Upper lobe of right lung (tissue), 1 donor: ENCODE measurements around the gene ZCCHC24. TPM values are rescaled to one million over a fixed set of nuclear protein-coding genes. Genes with fewer than 3 reads are reported as not detected.

Experiments
- ATAC-seq: fragments of 200-7000 bp; cut with Tn5 transposase; one replicate; pipeline ENCODE4 v1.9.1; 2020; ENCODE audit warnings: mild to moderate bottlenecking, moderate library complexity
- DNase-seq: peaks from one replicate; pipeline ENCODE4 v3.0.0-alpha.2; 2020
- H3K27ac ChIP-seq: fragments of 200-600 bp; one replicate; pipeline ENCODE4 v1.8.0; 2022
- H3K27me3 ChIP-seq: fragments of 200-600 bp; one replicate; pipeline ENCODE4 v1.8.0; 2022; ENCODE audit warnings: mild to moderate bottlenecking
- H3K36me3 ChIP-seq: fragments of 200-600 bp; one replicate; pipeline ENCODE4 v1.8.0; 2022
- H3K4me1 ChIP-seq: fragments of 200-600 bp; one replicate; pipeline ENCODE4 v1.8.0; 2022
- H3K4me3 ChIP-seq: fragments of 200-600 bp; one replicate; pipeline ENCODE4 v1.8.0; 2022; ENCODE audit warnings: mild to moderate bottlenecking
- H3K9me3 ChIP-seq: fragments of 200-600 bp; one replicate; pipeline ENCODE4 v1.8.0; 2022
- intact Hi-C: fragments of 100-400 bp; cut with DNase I; formaldehyde crosslinking; loops from one replicate; pipeline ENCODE4 v1.11.0; 2022
- total RNA-seq: library from RNA; stranded (reverse); fragmentation: NEBNext Ultra II Directional; extraction: Animal tissue kit (Norgen Biotek cat#: 25700); gene quantifications from one replicate; pipeline ENCODE4 v1.2.1, GENCODE V29; 2021
- TF ChIP-seq, protein P1 (sequence below): fragments of 200-600 bp; IDR thresholded peaks from one replicate; pipeline ENCODE4 v1.8.0; 2022; ENCODE audit warnings: antibody characterized with exemption
- donor health status: DM: no; HTN: yes; CAD: no; lungs with severe emphysema.

ZCCHC24 gene
- total RNA-seq, 1 donor from 2014 or later, result 32.4 TPM

DNA sequence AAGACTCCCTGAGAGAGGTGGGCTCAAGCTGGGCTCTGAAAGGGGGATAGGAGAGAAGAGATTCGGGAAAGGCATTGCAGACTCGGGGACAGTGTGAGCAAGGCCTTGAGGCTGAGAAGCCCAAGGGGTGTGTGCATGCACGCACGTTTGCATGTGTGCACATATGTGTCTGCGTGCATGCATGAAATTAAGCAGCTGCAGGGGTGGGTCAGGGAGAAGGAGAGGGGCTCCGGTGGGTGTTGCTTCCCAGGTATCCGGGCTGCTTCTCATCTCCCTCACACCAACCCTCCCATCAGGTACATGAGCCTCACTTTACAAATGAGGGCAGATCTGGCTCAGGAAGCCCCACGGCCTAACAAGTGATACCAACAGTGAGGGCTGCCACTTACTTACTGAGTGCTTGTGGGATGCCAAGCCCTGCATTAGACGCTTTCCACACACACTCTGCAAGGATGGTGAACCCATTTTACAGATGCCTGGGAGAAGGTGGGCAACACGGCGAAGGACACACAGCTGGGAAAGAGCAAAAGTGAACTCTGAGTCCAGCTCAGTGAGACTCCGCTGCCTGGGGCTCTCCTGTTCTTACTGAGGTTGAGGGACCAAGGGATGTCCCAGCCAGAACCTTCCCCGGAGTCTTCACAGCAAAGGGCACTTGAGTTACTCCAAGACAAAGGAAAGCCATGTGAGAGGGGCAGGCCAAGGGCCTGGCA, 26.4 kb downstream of the ZCCHC24 start:
- H3K36me3 ChIP-seq, result no peaks in the 10 kb centered on the region
- ATAC-seq (no peak), DNase-seq (no peak)
- TF ChIP-seq, protein P1, sequence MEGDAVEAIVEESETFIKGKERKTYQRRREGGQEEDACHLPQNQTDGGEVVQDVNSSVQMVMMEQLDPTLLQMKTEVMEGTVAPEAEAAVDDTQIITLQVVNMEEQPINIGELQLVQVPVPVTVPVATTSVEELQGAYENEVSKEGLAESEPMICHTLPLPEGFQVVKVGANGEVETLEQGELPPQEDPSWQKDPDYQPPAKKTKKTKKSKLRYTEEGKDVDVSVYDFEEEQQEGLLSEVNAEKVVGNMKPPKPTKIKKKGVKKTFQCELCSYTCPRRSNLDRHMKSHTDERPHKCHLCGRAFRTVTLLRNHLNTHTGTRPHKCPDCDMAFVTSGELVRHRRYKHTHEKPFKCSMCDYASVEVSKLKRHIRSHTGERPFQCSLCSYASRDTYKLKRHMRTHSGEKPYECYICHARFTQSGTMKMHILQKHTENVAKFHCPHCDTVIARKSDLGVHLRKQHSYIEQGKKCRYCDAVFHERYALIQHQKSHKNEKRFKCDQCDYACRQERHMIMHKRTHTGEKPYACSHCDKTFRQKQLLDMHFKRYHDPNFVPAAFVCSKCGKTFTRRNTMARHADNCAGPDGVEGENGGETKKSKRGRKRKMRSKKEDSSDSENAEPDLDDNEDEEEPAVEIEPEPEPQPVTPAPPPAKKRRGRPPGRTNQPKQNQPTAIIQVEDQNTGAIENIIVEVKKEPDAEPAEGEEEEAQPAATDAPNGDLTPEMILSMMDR, result no peak
- H3K4me3 ChIP-seq, result no peak overlapping the region
- H3K27me3 ChIP-seq, result no peaks in the 10 kb centered on the region
- peak overlapping the region; percentile 6 for H3K27ac ChIP-seq
- no peaks in the 10 kb centered on the region for H3K9me3 ChIP-seq
- H3K4me1 ChIP-seq, result peaks cover 61% of the 10 kb centered on the region
- intact Hi-C loops, result no loop called here

DNA sequence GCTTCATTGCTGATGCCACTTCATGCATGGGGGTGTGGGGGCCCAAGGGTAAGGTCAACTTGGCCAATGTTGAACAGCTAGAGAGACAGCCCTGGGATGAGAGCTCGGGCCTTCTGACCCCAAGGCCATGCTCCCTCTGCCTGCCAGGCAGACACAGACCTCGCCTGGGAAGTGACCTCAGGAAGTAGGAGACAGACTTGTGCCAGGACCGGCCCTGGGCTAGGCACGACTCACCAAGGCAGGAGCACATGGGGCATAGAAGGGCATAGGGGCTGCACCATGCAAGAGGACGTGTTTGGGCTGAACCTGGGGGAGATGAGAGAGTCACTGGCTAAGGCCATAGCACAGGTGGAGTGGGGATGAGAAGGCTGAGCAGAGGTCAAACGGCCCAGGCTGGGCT, 27.1 kb downstream of the ZCCHC24 start:
- Histone ChIP-seq H3K4me3 (no peak overlapping the region), H3K4me1 (peaks cover 64% of the 10 kb centered on the region), H3K9me3 (no peaks in the 10 kb centered on the region), H3K27ac (peak overlapping the region; percentile 6), H3K27me3 (no peaks in the 10 kb centered on the region), H3K36me3 (no peaks in the 10 kb centered on the region)
- TF ChIP-seq, protein P1, result no peak
- DNase-seq (no peak), ATAC-seq (no peak)
- intact Hi-C loops, result no loop called here

DNA sequence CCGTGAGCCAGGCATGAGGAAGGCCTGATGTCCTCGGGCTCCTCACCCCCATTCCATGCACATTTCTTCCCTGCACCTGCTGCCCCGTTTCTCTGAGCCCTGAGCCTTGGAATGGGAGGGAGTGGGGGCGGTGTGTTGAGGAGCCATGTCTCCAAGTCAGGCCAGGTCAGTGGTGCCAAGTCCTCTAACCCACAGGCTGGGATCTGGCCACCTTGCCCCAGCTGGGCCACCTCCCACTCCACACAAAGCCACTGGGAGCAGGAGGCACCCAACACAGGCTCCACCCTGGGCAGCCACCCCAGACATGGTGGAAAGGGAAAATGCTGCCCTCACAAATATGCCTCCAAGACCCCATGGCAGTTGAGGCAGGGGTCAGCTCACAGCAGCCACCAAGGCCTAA, 27.7 kb downstream of the ZCCHC24 start:
- no peaks in the 10 kb centered on the region for H3K27me3 ChIP-seq
- intact Hi-C loops, result no loop called here
- no peaks in the 10 kb centered on the region for H3K9me3 ChIP-seq
- TF ChIP-seq, protein P1, result no peak
- peaks cover 69% of the 10 kb centered on the region for H3K4me1 ChIP-seq
- ATAC-seq, result no peak
- no peak overlapping the region for H3K4me3 ChIP-seq
- H3K36me3 ChIP-seq, result no peaks in the 10 kb centered on the region
- DNase-seq, result no peak
- H3K27ac ChIP-seq, result no peak overlapping the region

DNA sequence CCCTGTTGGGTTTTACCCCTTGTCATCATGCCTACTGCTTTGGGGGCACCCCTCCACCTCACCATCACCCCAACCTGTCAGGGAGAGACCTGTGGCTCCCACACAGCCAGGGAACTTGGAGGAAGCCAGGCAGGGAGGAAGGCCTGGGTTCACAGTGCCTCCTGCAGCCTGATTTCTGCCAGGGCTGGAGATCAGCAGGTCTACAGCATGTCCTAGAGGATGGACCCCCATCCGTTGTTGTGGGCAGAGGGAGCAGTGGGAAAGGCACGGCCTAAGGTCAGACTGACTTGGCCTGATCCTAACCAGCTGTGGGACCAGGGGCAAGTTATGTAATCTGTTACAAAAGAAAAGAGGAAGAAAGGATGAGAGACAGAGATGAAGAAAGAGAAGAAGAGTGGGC, 28.2 kb downstream of the ZCCHC24 start:
- TF ChIP-seq, protein P1, result no peak
- no peaks in the 10 kb centered on the region for H3K9me3 ChIP-seq
- DNase-seq (no peak), ATAC-seq (no peak)
- no peak overlapping the region for H3K4me3 ChIP-seq
- H3K27me3 ChIP-seq, result no peaks in the 10 kb centered on the region
- H3K36me3 ChIP-seq, result no peaks in the 10 kb centered on the region
- intact Hi-C loops, result no loop called here
- no peak overlapping the region for H3K27ac ChIP-seq
- H3K4me1 ChIP-seq, result peaks cover 69% of the 10 kb centered on the region

DNA sequence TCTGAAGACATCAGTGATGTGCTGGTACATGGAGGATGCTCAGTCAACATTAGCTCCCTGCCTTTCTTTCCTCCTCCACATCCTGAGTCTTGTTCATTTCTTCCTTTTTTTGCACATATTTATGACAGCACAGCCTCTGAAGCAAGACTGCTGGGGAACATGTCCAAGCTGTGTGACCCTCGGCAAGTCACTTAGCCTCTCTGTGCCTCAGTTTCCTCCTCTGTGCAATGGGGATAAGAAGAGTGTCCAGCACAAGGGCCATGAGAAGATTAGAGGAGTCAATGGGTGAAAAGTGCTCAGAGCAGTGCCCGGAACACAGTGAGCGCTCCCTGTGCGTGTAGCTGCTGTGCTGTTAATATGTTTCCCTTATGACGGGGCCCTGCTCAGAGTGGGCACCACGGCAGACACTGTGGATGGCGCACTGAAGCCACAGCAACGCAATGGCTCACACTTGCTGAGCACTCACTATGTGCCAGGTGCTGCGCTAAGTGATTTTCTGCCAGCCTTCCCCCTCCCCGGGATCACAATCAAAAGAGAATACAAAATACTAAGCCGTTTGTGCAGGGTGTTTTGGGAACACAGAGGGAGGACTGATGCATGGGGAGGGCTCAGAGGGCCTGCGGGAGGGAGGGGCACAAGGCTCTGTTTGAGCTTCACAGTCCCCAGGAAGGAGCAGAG, 28.7 kb downstream of the ZCCHC24 start:
- DNase-seq, result no peak

More for the DNA sequence above, 28.7 kb downstream of the ZCCHC24 start:
- Histone ChIP-seq H3K4me1 (peaks cover 64% of the 10 kb centered on the region), H3K9me3 (no peaks in the 10 kb centered on the region), H3K36me3 (no peaks in the 10 kb centered on the region), H3K4me3 (no peak overlapping the region), H3K27me3 (no peaks in the 10 kb centered on the region), H3K27ac (no peak overlapping the region)
- ATAC-seq, result no peak
- TF ChIP-seq, protein P1, result no peak
- intact Hi-C loops, result no loop called here
